ENCODE data around the gene MUSTN1. TPM values are rescaled to one million over a fixed set of nuclear protein-coding genes. Genes with fewer than 3 reads are reported as not detected.

The MUSTN1 gene
- polyA plus RNA-seq, 1 experiment: not detected

- CTCF ChIA-PET: interaction anchor here (1.0 kb wide), 1 partner anchor 13 kb away, joined by 3 read pairs; no protein-coding TSS in a partner anchor
- POLR2A ChIA-PET: no interaction called here
- TF ChIP-seq, protein P1, sequence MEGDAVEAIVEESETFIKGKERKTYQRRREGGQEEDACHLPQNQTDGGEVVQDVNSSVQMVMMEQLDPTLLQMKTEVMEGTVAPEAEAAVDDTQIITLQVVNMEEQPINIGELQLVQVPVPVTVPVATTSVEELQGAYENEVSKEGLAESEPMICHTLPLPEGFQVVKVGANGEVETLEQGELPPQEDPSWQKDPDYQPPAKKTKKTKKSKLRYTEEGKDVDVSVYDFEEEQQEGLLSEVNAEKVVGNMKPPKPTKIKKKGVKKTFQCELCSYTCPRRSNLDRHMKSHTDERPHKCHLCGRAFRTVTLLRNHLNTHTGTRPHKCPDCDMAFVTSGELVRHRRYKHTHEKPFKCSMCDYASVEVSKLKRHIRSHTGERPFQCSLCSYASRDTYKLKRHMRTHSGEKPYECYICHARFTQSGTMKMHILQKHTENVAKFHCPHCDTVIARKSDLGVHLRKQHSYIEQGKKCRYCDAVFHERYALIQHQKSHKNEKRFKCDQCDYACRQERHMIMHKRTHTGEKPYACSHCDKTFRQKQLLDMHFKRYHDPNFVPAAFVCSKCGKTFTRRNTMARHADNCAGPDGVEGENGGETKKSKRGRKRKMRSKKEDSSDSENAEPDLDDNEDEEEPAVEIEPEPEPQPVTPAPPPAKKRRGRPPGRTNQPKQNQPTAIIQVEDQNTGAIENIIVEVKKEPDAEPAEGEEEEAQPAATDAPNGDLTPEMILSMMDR (IDR thresholded peaks at IDR 0.05; ENCODE audit: insufficient read depth, low read depth, low read length): no peak
- Histone ChIP-seq H3K4me3 (ENCODE audit: low read depth, low read length) (no peak overlapping the region), H3K27me3 (ENCODE audit: control insufficient read depth, insufficient read depth, low read length) (no peaks in the 10 kb centered on the region), H3K36me3 (ENCODE audit: control insufficient read depth, insufficient read depth, low read length) (no peaks in the 10 kb centered on the region)
- no peak for DNase-seq (ENCODE audit: low read depth)
These were observed 38.8 kb upstream of the MUSTN1 start for GRCh38 chr3:52873433-52874159.

- no peak for DNase-seq (ENCODE audit: low read depth)
- CTCF ChIA-PET: interaction anchor here (1.5 kb wide), 1 partner anchor 20 kb away, joined by 3 read pairs; no protein-coding TSS in a partner anchor
- Histone ChIP-seq H3K4me3 (ENCODE audit: low read depth, low read length) (no peak overlapping the region), H3K27me3 (ENCODE audit: control insufficient read depth, insufficient read depth, low read length) (no peaks in the 10 kb centered on the region), H3K36me3 (ENCODE audit: control insufficient read depth, insufficient read depth, low read length) (no peaks in the 10 kb centered on the region)
- TF ChIP-seq, protein P1 (IDR thresholded peaks at IDR 0.05; ENCODE audit: insufficient read depth, low read depth, low read length): no peak
- POLR2A ChIA-PET: no interaction called here
These were observed 37.4 kb upstream of the MUSTN1 start for GRCh38 chr3:52872245-52872644.

- no peak for DNase-seq (ENCODE audit: low read depth)
- no peak overlapping the region for H3K4me3 ChIP-seq (ENCODE audit: low read depth, low read length)
- no peaks in the 10 kb centered on the region for H3K36me3 ChIP-seq (ENCODE audit: control insufficient read depth, insufficient read depth, low read length)
- CTCF ChIA-PET: interaction anchor here (1.5 kb wide), 1 partner anchor 20 kb away, joined by 3 read pairs; no protein-coding TSS in a partner anchor
- H3K27me3 ChIP-seq (ENCODE audit: control insufficient read depth, insufficient read depth, low read length): no peaks in the 10 kb centered on the region
- POLR2A ChIA-PET: no interaction called here
- TF ChIP-seq, protein P1 (IDR thresholded peaks at IDR 0.05; ENCODE audit: insufficient read depth, low read depth, low read length): no peak
These were observed 36.9 kb upstream of the MUSTN1 start for GRCh38 chr3:52871761-52872160.

DNA sequence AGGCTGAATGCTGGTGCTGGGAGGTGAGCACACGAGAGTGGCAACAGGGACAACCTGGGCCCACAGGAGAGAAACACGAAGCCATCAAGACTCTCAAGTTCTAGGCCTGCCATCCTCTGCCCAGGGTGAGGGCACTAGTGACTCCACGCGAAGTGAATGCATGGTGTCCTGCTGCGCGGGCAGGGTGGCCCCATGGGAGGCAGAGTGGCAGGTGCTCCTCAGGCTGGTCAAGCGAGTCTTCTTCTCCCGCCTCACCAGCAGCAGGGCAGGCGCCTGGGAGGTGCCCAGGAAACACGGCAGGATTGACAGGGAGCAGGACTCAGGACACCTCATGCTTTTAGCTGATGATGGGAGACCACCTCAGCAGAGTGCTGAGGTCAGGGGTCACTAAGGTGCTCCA is 35.7 kb upstream of the MUSTN1 start:
- Histone ChIP-seq H3K4me3 (ENCODE audit: low read depth, low read length) (no peak overlapping the region), H3K36me3 (ENCODE audit: control insufficient read depth, insufficient read depth, low read length) (no peaks in the 10 kb centered on the region), H3K27me3 (ENCODE audit: control insufficient read depth, insufficient read depth, low read length) (no peaks in the 10 kb centered on the region)
- DNase-seq (ENCODE audit: low read depth): no peak
- POLR2A ChIA-PET: no interaction called here
- TF ChIP-seq, protein P1 (IDR thresholded peaks at IDR 0.05; ENCODE audit: insufficient read depth, low read depth, low read length): no peak
- CTCF ChIA-PET: no interaction called here

GRCh38 chr3:52866427-52866826 is 31.6 kb upstream of the MUSTN1 start:
- H3K36me3 ChIP-seq (ENCODE audit: control insufficient read depth, insufficient read depth, low read length): no peaks in the 10 kb centered on the region
- ChIA-PET CTCF (interaction anchor here (1.6 kb wide), 2 partner anchors 14 to 16 kb away, joined by 4 to 5 read pairs; no protein-coding TSS in a partner anchor), POLR2A (no interaction called here)
- TF ChIP-seq, protein P1 (IDR thresholded peaks at IDR 0.05; ENCODE audit: insufficient read depth, low read depth, low read length): no peak
- no peak overlapping the region for H3K4me3 ChIP-seq (ENCODE audit: low read depth, low read length)
- no peak for DNase-seq (ENCODE audit: low read depth)
- H3K27me3 ChIP-seq (ENCODE audit: control insufficient read depth, insufficient read depth, low read length): no peaks in the 10 kb centered on the region
